Measurements from ENCODE around the gene NCOA3. TPM values are rescaled to one million over a fixed set of nuclear protein-coding genes. Genes with fewer than 3 reads are reported as not detected.

Gene NCOA3
- total RNA-seq, 1 donor from 2014 or later: 24.6 TPM

- Mint-ChIP-seq H3K27me3 (ENCODE audit: unreplicated experiment) (peaks cover 1% of the 10 kb centered on the region), H3K9me3 (ENCODE audit: unreplicated experiment) (no peaks in the 10 kb centered on the region), H3K4me1 (ENCODE audit: low read depth, unreplicated experiment) (no peaks in the 10 kb centered on the region), H3K4me3 (ENCODE audit: unreplicated experiment) (no peak overlapping the region), H3K27ac (ENCODE audit: unreplicated experiment) (no peak overlapping the region), H3K36me3 (ENCODE audit: unreplicated experiment) (no peaks in the 10 kb centered on the region)
- no peak for DNase-seq
- TF ChIP-seq, protein P1, sequence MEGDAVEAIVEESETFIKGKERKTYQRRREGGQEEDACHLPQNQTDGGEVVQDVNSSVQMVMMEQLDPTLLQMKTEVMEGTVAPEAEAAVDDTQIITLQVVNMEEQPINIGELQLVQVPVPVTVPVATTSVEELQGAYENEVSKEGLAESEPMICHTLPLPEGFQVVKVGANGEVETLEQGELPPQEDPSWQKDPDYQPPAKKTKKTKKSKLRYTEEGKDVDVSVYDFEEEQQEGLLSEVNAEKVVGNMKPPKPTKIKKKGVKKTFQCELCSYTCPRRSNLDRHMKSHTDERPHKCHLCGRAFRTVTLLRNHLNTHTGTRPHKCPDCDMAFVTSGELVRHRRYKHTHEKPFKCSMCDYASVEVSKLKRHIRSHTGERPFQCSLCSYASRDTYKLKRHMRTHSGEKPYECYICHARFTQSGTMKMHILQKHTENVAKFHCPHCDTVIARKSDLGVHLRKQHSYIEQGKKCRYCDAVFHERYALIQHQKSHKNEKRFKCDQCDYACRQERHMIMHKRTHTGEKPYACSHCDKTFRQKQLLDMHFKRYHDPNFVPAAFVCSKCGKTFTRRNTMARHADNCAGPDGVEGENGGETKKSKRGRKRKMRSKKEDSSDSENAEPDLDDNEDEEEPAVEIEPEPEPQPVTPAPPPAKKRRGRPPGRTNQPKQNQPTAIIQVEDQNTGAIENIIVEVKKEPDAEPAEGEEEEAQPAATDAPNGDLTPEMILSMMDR (IDR thresholded peaks at IDR 0.05; ENCODE audit: partially characterized antibody, unreplicated experiment): no peak
Observed at GRCh38 chr20:47465335-47466090, 36.2 kb upstream of the NCOA3 start.

DNA sequence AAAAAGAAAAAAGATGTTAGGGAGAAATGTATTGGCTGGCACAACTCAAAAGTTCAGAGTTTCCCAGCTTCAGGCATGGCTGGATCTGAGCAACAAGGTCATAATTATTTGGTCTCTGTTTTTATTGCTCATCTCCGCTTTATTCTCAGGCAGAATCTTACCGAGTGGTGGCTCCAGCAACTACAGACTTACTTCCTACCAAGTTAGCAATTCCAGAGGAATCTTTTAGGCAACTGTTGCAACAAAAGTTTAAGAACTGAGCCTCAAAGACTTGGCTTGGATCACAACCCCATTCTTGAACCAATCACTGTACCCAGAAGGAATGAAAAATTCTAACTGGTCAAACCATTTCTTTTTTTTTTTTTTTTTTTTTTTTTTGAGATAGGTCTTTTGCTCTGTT lies 35.5 kb upstream of the NCOA3 start:
- Mint-ChIP-seq H3K9me3 (ENCODE audit: unreplicated experiment) (no peaks in the 10 kb centered on the region), H3K4me1 (ENCODE audit: low read depth, unreplicated experiment) (no peaks in the 10 kb centered on the region), H3K36me3 (ENCODE audit: unreplicated experiment) (no peaks in the 10 kb centered on the region), H3K4me3 (ENCODE audit: unreplicated experiment) (no peak overlapping the region), H3K27ac (ENCODE audit: unreplicated experiment) (no peak overlapping the region), H3K27me3 (ENCODE audit: unreplicated experiment) (peaks cover 1% of the 10 kb centered on the region)
- no peak for DNase-seq
- TF ChIP-seq, protein P1 (IDR thresholded peaks at IDR 0.05; ENCODE audit: partially characterized antibody, unreplicated experiment): no peak

DNA sequence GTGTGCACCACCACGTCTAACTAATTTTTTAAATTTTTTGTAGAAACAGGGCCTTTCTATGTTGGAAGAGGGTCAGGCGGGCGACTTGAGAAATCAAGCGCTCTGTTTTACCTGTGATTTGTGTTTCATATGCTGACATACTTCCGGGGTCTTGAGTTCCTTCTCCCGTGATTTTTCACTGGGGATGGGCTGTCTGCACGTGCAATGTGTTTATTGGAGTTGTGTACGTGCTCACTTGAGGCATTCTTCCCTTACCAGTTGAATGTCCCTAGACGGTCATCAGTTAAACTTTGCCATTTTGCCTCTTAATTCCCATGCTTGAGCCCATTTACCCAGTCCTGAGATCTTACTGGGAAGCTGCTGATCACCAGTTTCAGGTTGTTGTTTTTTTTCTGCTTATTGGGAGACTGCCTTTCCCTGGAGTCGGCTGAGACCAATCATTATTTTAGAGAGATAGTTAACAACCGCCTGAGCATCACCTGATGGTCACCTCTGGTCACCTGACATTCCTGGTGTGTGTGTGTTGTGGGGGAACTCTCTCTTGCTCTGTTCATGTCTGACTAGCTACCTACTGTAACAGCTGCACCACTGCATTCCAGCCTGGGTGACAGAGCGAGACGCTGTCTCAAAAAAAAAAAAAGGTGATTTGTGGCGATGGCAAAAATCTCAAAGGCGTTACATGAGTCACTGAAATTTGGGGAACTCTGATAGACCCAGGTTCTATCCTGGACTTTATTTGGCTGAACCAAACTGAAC lies 34.8 kb upstream of the NCOA3 start:
- TF ChIP-seq, protein P1 (IDR thresholded peaks at IDR 0.05; ENCODE audit: partially characterized antibody, unreplicated experiment): no peak
- Mint-ChIP-seq H3K27me3 (ENCODE audit: unreplicated experiment) (peaks cover 1% of the 10 kb centered on the region), H3K4me1 (ENCODE audit: low read depth, unreplicated experiment) (no peaks in the 10 kb centered on the region), H3K9me3 (ENCODE audit: unreplicated experiment) (no peaks in the 10 kb centered on the region), H3K36me3 (ENCODE audit: unreplicated experiment) (no peaks in the 10 kb centered on the region), H3K27ac (ENCODE audit: unreplicated experiment) (no peak overlapping the region), H3K4me3 (ENCODE audit: unreplicated experiment) (no peak overlapping the region)
- DNase-seq: no peak

GRCh38 chr20:47468290-47469050 lies 33.2 kb upstream of the NCOA3 start:
- Mint-ChIP-seq H3K4me1 (ENCODE audit: low read depth, unreplicated experiment) (no peaks in the 10 kb centered on the region), H3K27me3 (ENCODE audit: unreplicated experiment) (peaks cover 1% of the 10 kb centered on the region), H3K27ac (ENCODE audit: unreplicated experiment) (no peak overlapping the region), H3K4me3 (ENCODE audit: unreplicated experiment) (no peak overlapping the region), H3K36me3 (ENCODE audit: unreplicated experiment) (no peaks in the 10 kb centered on the region), H3K9me3 (ENCODE audit: unreplicated experiment) (no peaks in the 10 kb centered on the region)
- TF ChIP-seq, protein P1 (IDR thresholded peaks at IDR 0.05; ENCODE audit: partially characterized antibody, unreplicated experiment): no peak
- DNase-seq: no peak

All from glutamatergic neuron (in vitro differentiated cells).